ENCODE data around the gene CENPM.

- TF ChIP-seq POLR2AphosphoS5 (IDR thresholded peaks at IDR 0.05) (no peak), CTCF (IDR thresholded peaks at IDR 0.05) (no peak), POLR2A (IDR thresholded peaks at IDR 0.05; ENCODE audit: low read depth) (no peak), EP300 (IDR thresholded peaks at IDR 0.05) (no peak)
These were observed 26.5 kb downstream of the CENPM start for GRCh38 chr22:41920271-41920976.
